ENCODE measurements around the gene ACBD5.
A peak's percentile ranks its signal among the peaks of the same experiment; 100 is the strongest.
"Not testable (repeated sequence)": the region's sequence is repeated elsewhere in the genome, so short reads cannot be mapped to it uniquely, and the experiment has no call there.

ACBD5 gene

DNA sequence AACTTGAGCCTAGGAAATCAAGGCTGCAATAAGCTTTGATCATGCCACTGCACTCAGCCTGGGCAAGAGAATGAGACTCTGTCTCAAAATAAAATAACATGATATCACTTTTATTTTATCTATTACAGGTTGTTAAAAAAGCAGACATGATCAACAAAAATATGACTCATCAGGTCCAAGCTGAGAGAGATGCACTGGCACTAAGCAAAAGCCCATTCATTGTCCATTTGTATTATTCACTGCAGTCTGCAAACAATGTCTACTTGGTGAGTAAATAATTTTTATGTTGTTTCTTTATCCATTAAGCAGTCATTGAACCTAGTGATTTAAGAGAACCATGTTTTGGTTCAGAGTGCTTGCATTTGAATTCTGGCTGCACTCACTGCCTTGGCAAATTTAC lies 82.2 kb downstream of the ACBD5 start (continued):
- TF ChIP-seq, protein P1, sequence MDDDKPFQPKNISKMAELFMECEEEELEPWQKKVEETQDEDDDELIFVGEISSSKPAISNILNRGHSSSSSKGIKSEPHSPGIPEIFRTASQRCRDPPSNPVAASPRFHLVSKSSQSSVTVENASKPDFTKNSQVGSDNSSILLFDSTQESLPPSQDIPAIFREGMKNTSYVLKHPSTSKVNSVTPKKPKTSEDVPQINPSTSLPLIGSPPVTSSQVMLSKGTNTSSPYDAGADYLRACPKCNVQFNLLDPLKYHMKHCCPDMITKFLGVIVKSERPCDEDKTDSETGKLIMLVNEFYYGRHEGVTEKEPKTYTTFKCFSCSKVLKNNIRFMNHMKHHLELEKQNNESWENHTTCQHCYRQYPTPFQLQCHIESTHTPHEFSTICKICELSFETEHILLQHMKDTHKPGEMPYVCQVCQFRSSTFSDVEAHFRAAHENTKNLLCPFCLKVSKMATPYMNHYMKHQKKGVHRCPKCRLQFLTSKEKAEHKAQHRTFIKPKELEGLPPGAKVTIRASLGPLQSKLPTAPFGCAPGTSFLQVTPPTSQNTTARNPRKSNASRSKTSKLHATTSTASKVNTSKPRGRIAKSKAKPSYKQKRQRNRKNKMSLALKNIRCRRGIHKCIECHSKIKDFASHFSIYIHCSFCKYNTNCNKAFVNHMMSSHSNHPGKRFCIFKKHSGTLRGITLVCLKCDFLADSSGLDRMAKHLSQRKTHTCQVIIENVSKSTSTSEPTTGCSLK (tag by site-specific recombination; IDR thresholded peaks at IDR 0.05), result no peak
- no peak for TF ChIP-seq MYNN (tag by site-specific recombination; IDR thresholded peaks at IDR 0.05; ENCODE audit: borderline replicate concordance)
- TF ChIP-seq ZNF239 (tag by site-specific recombination; IDR thresholded peaks at IDR 0.05), result no peak
- no peak for TF ChIP-seq ZNF521 (tag by site-specific recombination; IDR thresholded peaks at IDR 0.05)
- no peak for TF ChIP-seq ZNF792 (tag by site-specific recombination; IDR thresholded peaks at IDR 0.05)
- TF ChIP-seq ZNF404 (tag by site-specific recombination; IDR thresholded peaks at IDR 0.05), result no peak

DNA sequence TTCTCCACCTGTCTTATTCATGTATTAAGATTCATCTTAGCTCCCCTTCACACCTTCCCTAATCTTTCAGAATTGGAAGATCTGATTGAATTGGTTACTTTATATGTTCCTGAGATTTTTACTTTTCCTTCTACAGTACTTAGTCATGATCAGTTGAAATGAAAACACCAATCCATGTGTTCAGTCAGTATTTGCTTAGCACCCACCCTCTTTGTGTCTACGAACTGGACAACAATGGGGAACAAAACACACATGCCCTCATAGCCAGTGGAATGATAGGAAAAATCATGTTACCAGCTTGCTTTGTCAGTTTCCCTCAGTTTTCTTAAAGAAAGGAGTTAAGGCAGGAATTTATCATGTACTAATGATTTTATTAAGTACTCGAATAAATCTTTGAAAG lies 83.4 kb downstream of the ACBD5 start:
- CTCF ChIA-PET, result interaction anchor here (0.6 kb wide), 1 partner anchor 428 kb away, joined by 3 read pairs; no protein-coding TSS in a partner anchor
- TF ChIP-seq ZNF404 (tag by site-specific recombination; IDR thresholded peaks at IDR 0.05), result no peak
- no peak for TF ChIP-seq ZNF670 (tag by site-specific recombination; IDR thresholded peaks at IDR 0.05; ENCODE audit: low read depth)
- no peak for TF ChIP-seq GFI1B (tag by site-specific recombination; IDR thresholded peaks at IDR 0.05)
- TF ChIP-seq, protein P2, sequence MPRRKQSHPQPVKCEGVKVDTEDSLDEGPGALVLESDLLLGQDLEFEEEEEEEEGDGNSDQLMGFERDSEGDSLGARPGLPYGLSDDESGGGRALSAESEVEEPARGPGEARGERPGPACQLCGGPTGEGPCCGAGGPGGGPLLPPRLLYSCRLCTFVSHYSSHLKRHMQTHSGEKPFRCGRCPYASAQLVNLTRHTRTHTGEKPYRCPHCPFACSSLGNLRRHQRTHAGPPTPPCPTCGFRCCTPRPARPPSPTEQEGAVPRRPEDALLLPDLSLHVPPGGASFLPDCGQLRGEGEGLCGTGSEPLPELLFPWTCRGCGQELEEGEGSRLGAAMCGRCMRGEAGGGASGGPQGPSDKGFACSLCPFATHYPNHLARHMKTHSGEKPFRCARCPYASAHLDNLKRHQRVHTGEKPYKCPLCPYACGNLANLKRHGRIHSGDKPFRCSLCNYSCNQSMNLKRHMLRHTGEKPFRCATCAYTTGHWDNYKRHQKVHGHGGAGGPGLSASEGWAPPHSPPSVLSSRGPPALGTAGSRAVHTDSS (tag by site-specific recombination; IDR thresholded peaks at IDR 0.05), result no peak
- TF ChIP-seq ZBTB17 (tag by site-specific recombination; IDR thresholded peaks at IDR 0.05), result peak; percentile 55
- no peak for TF ChIP-seq ZNF341 (tag by site-specific recombination; IDR thresholded peaks at IDR 0.05; ENCODE audit: low read depth)
- TF ChIP-seq ZNF585B (tag by site-specific recombination; IDR thresholded peaks at IDR 0.05), result no peak
- Histone ChIP-seq H3K36me3 (ENCODE audit: control insufficient read depth in 2 of 2, insufficient read depth in 1 of 2, low read length in 2 of 2) (peaks cover 43 to 44% of the 10 kb centered on the region in 2 experiments), H3K27ac (ENCODE audit: extremely low read depth, low read depth, low read length) (no peak overlapping the region; the same call in 1 of the 2 replicates), H3K4me3 (ENCODE audit: low read depth, low read length) (no peak overlapping the region; the same call in 1 of the 2 replicates), H3K9me3 (ENCODE audit: control insufficient read depth, insufficient read depth, low read depth, low read length) (no peaks in the 10 kb centered on the region), H3K4me1 (ENCODE audit: control insufficient read depth, insufficient read depth, low read length) (peaks cover 3% of the 10 kb centered on the region; the same call in 1 of the 2 replicates)
- POLR2A ChIA-PET, result interaction anchor here (0.6 to 1.3 kb wide), 3 partner anchors 12 to 44 kb away, joined by 3 to 7 read pairs (median 3); no protein-coding TSS in a partner anchor

DNA sequence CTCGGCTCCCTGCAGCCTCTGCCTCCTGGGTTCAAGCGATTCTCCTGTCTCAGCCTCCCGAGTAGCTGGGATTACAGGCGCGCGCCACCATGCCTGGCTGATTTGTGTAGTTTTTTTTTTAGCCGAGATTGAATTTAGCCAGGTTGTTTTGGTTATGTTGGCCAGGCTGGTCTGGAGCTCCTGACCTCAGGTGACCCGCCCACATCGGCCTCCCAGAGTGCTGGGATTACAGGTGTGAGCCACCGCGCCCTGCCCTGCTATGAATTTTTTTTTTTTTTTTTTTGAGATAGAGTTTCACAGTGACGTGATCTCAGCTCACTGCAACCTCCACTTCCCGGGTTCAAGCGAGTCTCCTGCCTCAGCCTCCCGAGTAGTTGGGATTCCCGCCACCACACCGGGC lies 84.0 kb downstream of the ACBD5 start:
- peak; percentile 25; the same call in 1 of the 2 replicates for TF ChIP-seq ZNF600 (tag by site-specific recombination; IDR thresholded peaks at IDR 0.05)
- TF ChIP-seq, protein P3, sequence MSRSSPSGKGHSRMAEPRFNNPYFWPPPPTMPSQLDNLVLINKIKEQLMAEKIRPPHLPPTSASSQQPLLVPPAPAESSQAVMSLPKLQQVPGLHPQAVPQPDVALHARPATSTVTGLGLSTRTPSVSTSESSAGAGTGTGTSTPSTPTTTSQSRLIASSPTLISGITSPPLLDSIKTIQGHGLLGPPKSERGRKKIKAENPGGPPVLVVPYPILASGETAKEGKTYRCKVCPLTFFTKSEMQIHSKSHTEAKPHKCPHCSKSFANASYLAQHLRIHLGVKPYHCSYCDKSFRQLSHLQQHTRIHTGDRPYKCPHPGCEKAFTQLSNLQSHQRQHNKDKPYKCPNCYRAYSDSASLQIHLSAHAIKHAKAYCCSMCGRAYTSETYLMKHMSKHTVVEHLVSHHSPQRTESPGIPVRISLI (tag by site-specific recombination; IDR thresholded peaks at IDR 0.05), result peak; percentile 88
- peak; percentile 40; the same call in 1 of the 2 replicates for TF ChIP-seq KLF1 (tag by site-specific recombination; IDR thresholded peaks at IDR 0.05)
- TF ChIP-seq, protein P4, sequence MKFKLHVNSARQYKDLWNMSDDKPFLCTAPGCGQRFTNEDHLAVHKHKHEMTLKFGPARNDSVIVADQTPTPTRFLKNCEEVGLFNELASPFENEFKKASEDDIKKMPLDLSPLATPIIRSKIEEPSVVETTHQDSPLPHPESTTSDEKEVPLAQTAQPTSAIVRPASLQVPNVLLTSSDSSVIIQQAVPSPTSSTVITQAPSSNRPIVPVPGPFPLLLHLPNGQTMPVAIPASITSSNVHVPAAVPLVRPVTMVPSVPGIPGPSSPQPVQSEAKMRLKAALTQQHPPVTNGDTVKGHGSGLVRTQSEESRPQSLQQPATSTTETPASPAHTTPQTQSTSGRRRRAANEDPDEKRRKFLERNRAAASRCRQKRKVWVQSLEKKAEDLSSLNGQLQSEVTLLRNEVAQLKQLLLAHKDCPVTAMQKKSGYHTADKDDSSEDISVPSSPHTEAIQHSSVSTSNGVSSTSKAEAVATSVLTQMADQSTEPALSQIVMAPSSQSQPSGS (tag by site-specific recombination; IDR thresholded peaks at IDR 0.05; ENCODE audit: low read depth), result 0 out of 2 replicates have a peak, but pooled peaks have one; percentile 32
- TF ChIP-seq, protein P5, sequence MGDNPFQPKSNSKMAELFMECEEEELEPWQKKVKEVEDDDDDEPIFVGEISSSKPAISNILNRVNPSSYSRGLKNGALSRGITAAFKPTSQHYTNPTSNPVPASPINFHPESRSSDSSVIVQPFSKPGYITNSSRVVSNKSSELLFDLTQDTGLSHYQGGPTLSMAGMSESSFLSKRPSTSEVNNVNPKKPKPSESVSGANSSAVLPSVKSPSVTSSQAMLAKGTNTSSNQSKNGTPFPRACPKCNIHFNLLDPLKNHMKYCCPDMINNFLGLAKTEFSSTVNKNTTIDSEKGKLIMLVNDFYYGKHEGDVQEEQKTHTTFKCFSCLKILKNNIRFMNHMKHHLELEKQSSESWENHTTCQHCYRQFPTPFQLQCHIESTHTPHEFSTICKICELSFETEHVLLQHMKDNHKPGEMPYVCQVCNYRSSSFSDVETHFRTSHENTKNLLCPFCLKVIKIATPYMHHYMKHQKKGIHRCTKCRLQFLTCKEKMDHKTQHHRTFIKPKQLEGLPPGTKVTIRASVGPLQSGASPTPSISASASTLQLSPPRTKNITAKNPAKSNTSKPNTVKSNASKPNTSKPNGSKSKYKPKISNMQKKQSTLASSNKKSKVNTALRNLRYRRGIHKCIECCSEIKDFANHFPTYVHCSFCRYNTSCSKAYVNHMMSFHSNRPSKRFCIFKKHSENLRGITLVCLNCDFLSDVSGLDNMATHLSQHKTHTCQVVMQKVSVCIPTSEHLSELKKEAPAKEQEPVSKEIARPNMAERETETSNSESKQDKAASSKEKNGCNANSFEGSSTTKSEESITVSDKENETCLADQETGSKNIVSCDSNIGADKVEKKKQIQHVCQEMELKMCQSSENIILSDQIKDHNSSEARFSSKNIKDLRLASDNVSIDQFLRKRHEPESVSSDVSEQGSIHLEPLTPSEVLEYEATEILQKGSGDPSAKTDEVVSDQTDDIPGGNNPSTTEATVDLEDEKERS (tag by site-specific recombination; IDR thresholded peaks at IDR 0.05), result 0 out of 2 replicates have a peak, but pooled peaks have one; percentile 58
- Histone ChIP-seq H3K27ac (ENCODE audit: extremely low read depth, low read depth, low read length) (peak overlapping the region; percentile 92; the same call in 1 of the 2 replicates), H3K4me3 (ENCODE audit: low read depth, low read length) (peak overlapping the region; percentile 94), H3K36me3 (ENCODE audit: control insufficient read depth in 2 of 2, insufficient read depth in 1 of 2, low read length in 2 of 2) (peaks cover 37 to 38% of the 10 kb centered on the region in 2 experiments)
- H3K9me3 ChIP-seq (ENCODE audit: control insufficient read depth, insufficient read depth, low read depth, low read length); CTCF ChIA-PET; H3K4me1 ChIP-seq (ENCODE audit: control insufficient read depth, insufficient read depth, low read length): not testable (repeated sequence)
- POLR2A ChIA-PET, result interaction anchor here (0.6 to 1.5 kb wide), 4 partner anchors 13 to 85 kb away, joined by 3 to 7 read pairs (median 4); no protein-coding TSS in a partner anchor
